Activated naive CD4-positive, alpha-beta T cell (primary cell): ENCODE data around the gene ARMC9.

Source experiments
- DNase-seq, 4 experiments: peaks; one replicate each; lab custom pipeline; 2025; lab: John Stamatoyannopoulos, UW

Gene ARMC9

GRCh38 chr2:231204146-231204545 lies 5.7 kb downstream of the ARMC9 start:
- no peak for DNase-seq

- no peak for DNase-seq
Observed at GRCh38 chr2:231204581-231204980, 6.2 kb downstream of the ARMC9 start.

- no peak for DNase-seq
Observed at GRCh38 chr2:231207734-231208133, 9.3 kb downstream of the ARMC9 start.

GRCh38 chr2:231210782-231211181 lies 12.4 kb downstream of the ARMC9 start:
- DNase-seq = no peak

- no peak for DNase-seq
Observed at GRCh38 chr2:231211486-231211885, 13.1 kb downstream of the ARMC9 start.

GRCh38 chr2:231212329-231212845 lies 14.0 kb downstream of the ARMC9 start:
- no peak for DNase-seq

- DNase-seq = no peak
Observed at GRCh38 chr2:231213931-231214642, 15.7 kb downstream of the ARMC9 start.

- no peak for DNase-seq
Observed at GRCh38 chr2:231218366-231218765, 19.9 kb downstream of the ARMC9 start.

- DNase-seq = no peak
Observed at GRCh38 chr2:231219289-231219688, 20.9 kb downstream of the ARMC9 start.

GRCh38 chr2:231221761-231222160 lies 23.3 kb downstream of the ARMC9 start:
- DNase-seq = no peak

- no peak for DNase-seq
Observed at GRCh38 chr2:231222318-231223000, 24.0 kb downstream of the ARMC9 start.

- no peak for DNase-seq
Observed at GRCh38 chr2:231223001-231223375, 24.6 kb downstream of the ARMC9 start.

GRCh38 chr2:231223458-231223976 lies 25.1 kb downstream of the ARMC9 start:
- no peak for DNase-seq

GRCh38 chr2:231227310-231228162 lies 29.1 kb downstream of the ARMC9 start:
- DNase-seq = peak in 1 of 4 experiments; percentile 3

- no peak for DNase-seq
Observed at GRCh38 chr2:231228223-231228622, 29.8 kb downstream of the ARMC9 start.

- DNase-seq = no peak
Observed at GRCh38 chr2:231228974-231229529, 30.6 kb downstream of the ARMC9 start.

- no peak for DNase-seq
Observed at GRCh38 chr2:231235217-231235616, 36.8 kb downstream of the ARMC9 start.

- DNase-seq = no peak
Observed at GRCh38 chr2:231238689-231239088, 40.3 kb downstream of the ARMC9 start.

- DNase-seq = no peak
Observed at GRCh38 chr2:231239751-231240150, 41.3 kb downstream of the ARMC9 start.

- no peak for DNase-seq
Observed at GRCh38 chr2:231241755-231242507, 43.5 kb downstream of the ARMC9 start.

- no peak for DNase-seq
Observed at GRCh38 chr2:231243866-231244265, 45.4 kb downstream of the ARMC9 start.
